GM20431 (cell line): ENCODE measurements around the gene EMP2.
"Not testable (repeated sequence)": the region's sequence is repeated elsewhere in the genome, so short reads cannot be mapped to it uniquely, and the experiment has no call there.

Experiments
- in situ Hi-C: fragments of 300-500 bp; cut with MseI, MboI; formaldehyde crosslinking; loops from one replicate; pipeline ENCODE4 v1.15.0; 2020; ENCODE audit warnings: low sequenced_read_pairs; ENCODE audit not compliant: unreplicated experiment

The EMP2 gene

GRCh38 chr16:10557750-10558149, 22.6 kb downstream of the EMP2 start:
- in situ Hi-C loops = no loop called here

GRCh38 chr16:10556236-10556635, 24.2 kb downstream of the EMP2 start:
- in situ Hi-C loops = no loop called here

GRCh38 chr16:10554569-10554968, 25.8 kb downstream of the EMP2 start:
- in situ Hi-C loops = no loop called here

GRCh38 chr16:10552998-10553491, 27.4 kb downstream of the EMP2 start:
- in situ Hi-C loops = no loop called here

- in situ Hi-C loops = no loop called here
Observed at GRCh38 chr16:10552281-10552680, 28.1 kb downstream of the EMP2 start.

- in situ Hi-C loops = no loop called here
Observed at GRCh38 chr16:10551881-10552280, 28.5 kb downstream of the EMP2 start.

GRCh38 chr16:10548404-10548803, 32.0 kb downstream of the EMP2 start:
- in situ Hi-C loops = no loop called here

- in situ Hi-C loops = no loop called here
Observed at GRCh38 chr16:10547708-10548107, 32.7 kb downstream of the EMP2 start.

- in situ Hi-C loops = no loop called here
Observed at GRCh38 chr16:10543231-10543977, 37.0 kb downstream of the EMP2 start.

GRCh38 chr16:10541366-10541765, 39.0 kb downstream of the EMP2 start:
- in situ Hi-C loops = no loop called here

GRCh38 chr16:10539793-10540192, 40.6 kb downstream of the EMP2 start:
- in situ Hi-C loops = no loop called here

GRCh38 chr16:10539236-10539635, 41.2 kb downstream of the EMP2 start:
- in situ Hi-C loops = no loop called here

GRCh38 chr16:10538583-10538982, 41.8 kb downstream of the EMP2 start:
- in situ Hi-C loops = no loop called here

- in situ Hi-C loops = no loop called here
Observed at GRCh38 chr16:10537946-10538345, 42.5 kb downstream of the EMP2 start.

- in situ Hi-C loops = no loop called here
Observed at GRCh38 chr16:10536814-10537389, 43.5 kb downstream of the EMP2 start.

GRCh38 chr16:10536328-10536727, 44.1 kb downstream of the EMP2 start:
- in situ Hi-C loops = not testable (repeated sequence)

- in situ Hi-C loops = no loop called here
Observed at GRCh38 chr16:10535461-10535860, 44.9 kb downstream of the EMP2 start.

GRCh38 chr16:10534748-10535147, 45.6 kb downstream of the EMP2 start:
- in situ Hi-C loops = no loop called here

- in situ Hi-C loops = not testable (repeated sequence)
Observed at GRCh38 chr16:10533612-10534011, 46.8 kb downstream of the EMP2 start.

- in situ Hi-C loops = no loop called here
Observed at GRCh38 chr16:10531582-10531981, 48.8 kb downstream of the EMP2 start.

- in situ Hi-C loops = no loop called here
Observed at GRCh38 chr16:10530685-10531084, 49.7 kb downstream of the EMP2 start.
